SK-N-MC (cell line): ENCODE results near the gene CATSPERZ.

Experiments
- EZH2 ChIP-seq: fragments of 200-600 bp; sonication (generic); IDR thresholded peaks from one replicate; pipeline ENCODE4 v1.6.1; 2017; ENCODE audit warnings: antibody characterized with exemption
- FOXP2 ChIP-seq: optimal IDR thresholded peaks from 2 replicates; pipeline ENCODE3; 2011; ENCODE audit warnings: mild to moderate bottlenecking, moderate library complexity; ENCODE audit not compliant: insufficient read depth; ENCODE audit errors: extremely low read length, control extremely low read depth
- POLR2AphosphoS5 ChIP-seq: IDR thresholded peaks from 2 replicates; pipeline ENCODE4 v1.6.1; 2012; ENCODE audit warnings: mild to moderate bottlenecking, low read depth, low read length, borderline replicate concordance

DNA sequence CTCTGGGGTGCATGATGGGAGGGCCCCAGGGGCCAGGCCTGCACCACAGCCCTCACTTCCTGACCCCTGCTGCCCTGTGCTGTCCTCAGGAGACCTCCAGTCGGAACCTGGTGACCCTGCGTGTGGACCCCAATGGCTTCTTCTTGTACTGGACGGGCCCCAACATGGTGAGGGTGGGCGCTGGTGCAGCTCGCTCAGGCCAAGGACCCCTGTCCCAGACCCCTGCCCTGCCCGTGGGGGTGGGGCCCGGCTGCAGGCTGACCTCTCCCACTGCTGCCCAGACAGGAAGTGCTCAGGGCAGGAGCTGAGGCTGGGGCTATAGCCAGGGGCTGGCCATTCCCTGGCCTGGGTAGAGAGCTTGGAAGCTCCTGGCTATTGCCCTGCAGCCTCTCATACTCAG, 45.8 kb upstream of the CATSPERZ start:
- no peak for TF ChIP-seq EZH2
- TF ChIP-seq POLR2AphosphoS5: no peak
- no peak for TF ChIP-seq FOXP2
